Renal cortical epithelial cell (primary cell): ENCODE data around the gene SCRN1. TPM values are rescaled to one million over a fixed set of nuclear protein-coding genes. Genes with fewer than 3 reads are reported as not detected.

Experiments
- DNase-seq: peaks from one replicate; pipeline ENCODE4 v3.0.0-alpha.2; 2011; ENCODE audit warnings: low read depth
- total RNA-seq: library from RNA; depleted of rRNA; stranded (reverse); fragments of >200 nt; gene quantifications from 2 replicates; pipeline ENCODE4 v1.2.3, GENCODE V29; 2014

SCRN1 gene
- total RNA-seq, 1 donor from 2014 or later = 127 TPM

- no peak for DNase-seq
Observed at GRCh38 chr7:30005464-30005863, 15.9 kb upstream of the SCRN1 start.

DNA sequence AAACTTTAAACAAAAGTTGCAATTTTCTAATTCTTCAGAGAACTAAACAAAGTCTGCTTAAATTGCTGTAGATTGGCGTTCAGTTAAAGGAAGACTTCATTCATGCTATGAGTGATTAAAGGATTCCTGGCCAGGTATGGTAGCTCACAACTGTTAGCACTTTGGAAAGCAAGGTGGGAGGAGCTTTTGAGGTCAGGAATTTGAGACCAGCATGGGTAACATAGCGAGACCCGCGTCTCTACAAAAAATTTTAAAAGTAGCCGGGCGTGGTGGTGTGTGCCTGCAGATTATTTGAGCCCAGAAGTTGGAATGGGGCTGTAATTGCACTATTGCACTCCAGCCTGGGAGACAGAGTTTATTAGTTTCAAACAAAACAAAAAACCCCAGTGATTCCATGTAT is 13.5 kb upstream of the SCRN1 start:
- DNase-seq = no peak

DNA sequence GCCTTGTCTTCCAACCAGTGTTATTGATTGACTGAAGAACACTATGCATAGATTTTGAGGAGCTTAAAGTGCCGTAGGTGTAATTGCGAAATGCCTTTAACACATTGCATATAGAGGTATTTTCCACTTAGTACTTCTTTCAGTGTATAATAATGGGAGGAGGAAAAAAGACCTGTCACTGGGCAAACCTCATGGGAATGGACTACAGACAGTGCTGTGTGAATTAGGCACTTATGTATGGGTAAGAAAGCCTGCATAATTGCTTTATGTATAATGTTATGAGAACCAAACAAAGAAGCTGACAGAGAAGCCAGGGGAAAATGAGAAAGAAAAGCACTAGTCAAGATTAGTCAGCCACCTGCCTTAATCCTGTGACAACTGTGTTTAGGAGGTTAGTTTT is 12.4 kb upstream of the SCRN1 start:
- no peak for DNase-seq

- no peak for DNase-seq
Observed at GRCh38 chr7:29998489-29998888, 8.9 kb upstream of the SCRN1 start.

- DNase-seq = no peak
Observed at GRCh38 chr7:29996321-29996720, 6.7 kb upstream of the SCRN1 start.

DNA sequence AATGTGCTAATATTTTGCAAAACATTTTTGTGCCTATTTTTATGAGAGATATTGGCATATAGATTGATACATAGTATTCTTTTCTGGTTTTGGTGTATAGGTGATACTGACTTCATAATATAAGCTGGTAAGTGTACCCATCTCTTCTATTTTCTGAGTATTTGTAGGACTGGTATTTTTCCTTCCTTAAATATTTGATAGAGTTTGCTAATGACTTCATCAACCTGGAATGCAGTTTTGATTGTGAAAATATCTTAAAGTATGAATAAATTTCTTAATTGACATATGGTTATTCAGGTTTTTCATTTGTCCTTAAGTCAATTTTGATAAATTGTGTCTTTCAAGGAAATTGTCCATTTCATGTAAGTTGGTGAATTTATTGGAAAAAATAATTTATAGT is 6.1 kb upstream of the SCRN1 start:
- no peak for DNase-seq

DNA sequence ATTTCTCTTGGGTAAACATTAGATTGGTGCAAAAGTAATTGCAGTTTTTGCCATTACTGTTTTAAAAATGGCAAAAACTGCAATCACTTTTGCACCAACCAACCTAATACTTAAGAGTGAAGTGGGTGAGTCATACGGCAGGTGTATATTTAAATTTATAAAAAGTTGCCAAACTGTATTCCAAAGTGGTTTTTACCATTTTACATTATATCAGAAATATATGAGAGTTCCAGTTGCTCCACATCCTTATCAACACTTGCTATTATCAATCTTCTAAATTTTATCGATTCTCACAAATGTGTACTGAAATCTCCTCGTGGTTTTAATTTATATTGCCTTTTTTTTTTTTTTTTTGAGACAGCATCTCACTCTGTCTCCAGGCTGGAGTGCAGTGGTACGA is 3.5 kb upstream of the SCRN1 start:
- no peak for DNase-seq

- DNase-seq = no peak
Observed at GRCh38 chr7:29991937-29992336, 2.3 kb upstream of the SCRN1 start.

GRCh38 chr7:29990931-29991330 is 1.3 kb upstream of the SCRN1 start:
- DNase-seq = no peak

- DNase-seq = peak; percentile 43
Observed at GRCh38 chr7:29988424-29989256, 961 bp downstream of the SCRN1 start.

DNA sequence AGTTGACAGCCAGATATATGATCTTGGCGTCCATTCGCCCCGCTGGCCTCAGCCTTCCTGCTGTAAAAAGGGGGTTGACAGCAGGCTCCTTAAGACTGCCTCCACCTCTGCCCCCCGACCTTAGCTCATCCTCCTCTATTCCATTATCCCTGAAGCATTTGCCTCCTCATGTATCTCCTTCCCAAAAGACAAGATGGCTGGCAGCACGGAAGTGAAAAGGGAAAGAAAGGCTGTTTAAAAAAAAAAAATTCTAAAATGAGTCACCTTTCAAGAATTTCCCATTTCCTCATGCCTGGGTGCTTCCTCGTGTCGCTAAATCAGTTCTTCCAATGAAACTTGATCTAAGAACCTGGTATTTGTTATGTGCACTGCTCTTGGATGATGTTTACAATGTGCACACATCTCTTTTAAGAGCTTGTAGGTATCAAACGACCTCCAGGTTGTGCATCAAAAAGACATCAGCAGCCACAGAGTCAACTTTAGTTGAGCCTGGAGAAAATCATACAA is 1.7 kb downstream of the SCRN1 start:
- peak; percentile 95 for DNase-seq

GRCh38 chr7:29987083-29987482 is 2.5 kb downstream of the SCRN1 start:
- peak; percentile 82 for DNase-seq

DNA sequence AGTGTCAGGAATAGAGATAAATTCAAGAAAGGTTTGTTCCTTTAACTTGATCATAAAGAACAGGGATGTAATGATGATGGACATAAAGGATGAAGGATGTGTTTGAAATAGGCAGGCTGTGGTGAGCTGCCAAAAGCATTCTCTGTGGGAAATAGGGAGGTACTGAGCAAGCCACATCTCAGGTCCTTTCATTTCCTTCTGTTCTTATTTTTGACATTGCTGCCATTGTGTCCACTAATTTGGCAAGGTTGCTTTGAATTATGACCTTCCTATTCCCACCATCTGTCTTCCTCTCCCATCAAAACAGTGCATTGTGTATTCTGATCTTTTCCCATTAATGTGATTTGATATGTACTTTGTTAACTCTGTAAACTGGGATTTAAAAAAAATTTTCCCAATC is 9.4 kb downstream of the SCRN1 start:
- DNase-seq = no peak

DNA sequence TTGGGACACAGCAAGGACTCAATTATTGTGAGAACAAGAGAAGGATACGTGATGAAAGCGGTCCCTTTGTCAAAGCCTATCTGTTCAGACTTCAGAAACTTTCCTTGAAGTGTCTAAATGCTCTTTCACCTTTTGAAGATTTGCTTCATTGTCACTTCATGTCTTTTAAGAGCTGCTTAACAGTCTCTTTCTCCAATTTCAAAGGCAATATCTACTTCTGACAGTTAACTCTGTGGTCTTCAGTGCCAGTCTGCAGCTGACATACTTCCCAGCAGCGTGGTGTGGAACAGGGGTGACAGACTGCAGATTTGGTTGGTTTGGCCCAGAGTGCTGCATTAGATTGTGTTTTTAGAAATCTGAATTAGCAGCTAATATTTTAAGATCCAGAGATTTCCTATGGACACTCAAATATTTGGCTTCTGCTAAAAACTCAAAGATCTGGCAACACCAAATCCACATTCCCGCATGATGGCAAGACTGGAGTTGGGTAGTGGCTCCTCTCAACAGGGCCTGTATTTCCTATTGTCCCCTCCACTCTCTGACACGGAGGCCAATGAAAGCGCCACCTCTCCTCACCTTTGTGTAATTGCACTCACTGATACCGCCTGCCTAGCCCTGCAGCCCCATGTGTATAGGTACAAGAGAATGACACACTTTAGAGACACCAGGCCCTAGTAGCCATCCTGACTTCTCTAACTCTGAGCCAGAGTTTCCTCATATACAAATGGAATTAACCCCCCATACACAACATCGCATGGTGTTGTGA is 11.5 kb downstream of the SCRN1 start:
- DNase-seq = no peak

- peak; percentile 62 for DNase-seq
Observed at GRCh38 chr7:29976673-29977415, 12.8 kb downstream of the SCRN1 start.

GRCh38 chr7:29976266-29976665 is 13.3 kb downstream of the SCRN1 start:
- no peak for DNase-seq

DNA sequence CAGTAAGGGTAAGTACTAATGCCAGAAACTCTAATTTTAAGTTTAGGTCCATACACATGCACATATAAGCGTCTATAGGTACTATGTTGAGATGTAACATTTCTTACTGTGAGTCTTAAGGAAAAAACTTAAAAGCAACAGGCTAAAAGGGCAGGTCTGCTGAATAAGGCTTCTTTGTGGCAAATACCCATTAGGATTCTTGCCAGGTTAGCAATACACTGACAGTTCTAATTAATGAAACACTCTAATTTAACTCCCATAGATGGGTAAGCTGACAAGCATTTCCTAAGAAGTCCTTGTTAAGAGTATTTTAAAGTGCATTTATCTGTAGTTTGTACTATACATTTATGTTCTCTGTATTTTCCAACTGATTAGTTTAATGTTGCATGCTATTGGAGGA is 14.0 kb downstream of the SCRN1 start:
- DNase-seq = peak; percentile 23

DNA sequence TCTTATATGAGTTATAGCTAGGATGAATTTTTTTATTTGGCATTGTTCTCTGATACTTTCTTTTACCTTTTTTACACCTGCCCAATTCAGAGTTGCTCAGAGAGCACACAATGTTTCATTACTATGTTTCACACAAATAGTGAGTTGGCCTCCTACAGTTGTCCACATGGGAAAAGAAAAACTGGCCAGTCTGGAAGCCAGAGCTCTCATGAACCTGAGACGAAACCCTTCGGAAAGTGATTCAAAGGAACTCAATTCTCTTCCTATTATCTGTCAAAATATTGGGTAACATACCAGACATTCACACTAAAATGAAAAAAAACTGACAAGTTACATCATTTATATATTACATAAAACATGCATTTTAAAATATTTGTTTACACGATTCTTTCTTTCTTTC is 15.3 kb downstream of the SCRN1 start:
- no peak for DNase-seq

DNA sequence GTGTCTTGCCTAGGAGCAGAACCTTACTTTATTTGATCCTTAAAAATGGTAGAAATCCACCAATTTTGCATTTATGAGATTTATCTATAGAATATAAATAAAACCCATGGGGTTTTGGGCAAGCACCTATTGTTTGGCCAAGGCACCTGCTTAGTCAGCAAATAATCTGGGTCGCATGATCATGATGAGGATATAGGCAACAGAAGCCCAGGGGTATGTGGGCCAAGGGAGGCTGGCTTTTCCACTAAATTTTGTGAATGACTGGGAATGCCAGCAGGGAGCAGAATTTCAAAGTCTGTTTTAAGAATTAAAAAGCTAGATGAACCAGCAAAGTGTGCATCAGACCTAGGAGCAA is 17.3 kb downstream of the SCRN1 start:
- DNase-seq = no peak

- DNase-seq = no peak
Observed at GRCh38 chr7:29971566-29972314, 17.9 kb downstream of the SCRN1 start.

GRCh38 chr7:29970158-29970557 is 19.4 kb downstream of the SCRN1 start:
- no peak for DNase-seq

- DNase-seq = no peak
Observed at GRCh38 chr7:29969738-29970137, 19.9 kb downstream of the SCRN1 start.
